Limb (tissue), 2 donors: ENCODE results near the gene ZBTB26.

Experiments used
- DNase-seq, 2 donors: peaks; one replicate each; pipeline ENCODE4 v3.0.0-alpha.2; 2016; ENCODE audit errors: extremely low spot score in 2 of 2

Gene ZBTB26, protein sequence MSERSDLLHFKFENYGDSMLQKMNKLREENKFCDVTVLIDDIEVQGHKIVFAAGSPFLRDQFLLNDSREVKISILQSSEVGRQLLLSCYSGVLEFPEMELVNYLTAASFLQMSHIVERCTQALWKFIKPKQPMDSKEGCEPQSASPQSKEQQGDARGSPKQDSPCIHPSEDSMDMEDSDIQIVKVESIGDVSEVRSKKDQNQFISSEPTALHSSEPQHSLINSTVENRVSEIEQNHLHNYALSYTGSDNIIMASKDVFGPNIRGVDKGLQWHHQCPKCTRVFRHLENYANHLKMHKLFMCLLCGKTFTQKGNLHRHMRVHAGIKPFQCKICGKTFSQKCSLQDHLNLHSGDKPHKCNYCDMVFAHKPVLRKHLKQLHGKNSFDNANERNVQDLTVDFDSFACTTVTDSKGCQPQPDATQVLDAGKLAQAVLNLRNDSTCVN

DNA sequence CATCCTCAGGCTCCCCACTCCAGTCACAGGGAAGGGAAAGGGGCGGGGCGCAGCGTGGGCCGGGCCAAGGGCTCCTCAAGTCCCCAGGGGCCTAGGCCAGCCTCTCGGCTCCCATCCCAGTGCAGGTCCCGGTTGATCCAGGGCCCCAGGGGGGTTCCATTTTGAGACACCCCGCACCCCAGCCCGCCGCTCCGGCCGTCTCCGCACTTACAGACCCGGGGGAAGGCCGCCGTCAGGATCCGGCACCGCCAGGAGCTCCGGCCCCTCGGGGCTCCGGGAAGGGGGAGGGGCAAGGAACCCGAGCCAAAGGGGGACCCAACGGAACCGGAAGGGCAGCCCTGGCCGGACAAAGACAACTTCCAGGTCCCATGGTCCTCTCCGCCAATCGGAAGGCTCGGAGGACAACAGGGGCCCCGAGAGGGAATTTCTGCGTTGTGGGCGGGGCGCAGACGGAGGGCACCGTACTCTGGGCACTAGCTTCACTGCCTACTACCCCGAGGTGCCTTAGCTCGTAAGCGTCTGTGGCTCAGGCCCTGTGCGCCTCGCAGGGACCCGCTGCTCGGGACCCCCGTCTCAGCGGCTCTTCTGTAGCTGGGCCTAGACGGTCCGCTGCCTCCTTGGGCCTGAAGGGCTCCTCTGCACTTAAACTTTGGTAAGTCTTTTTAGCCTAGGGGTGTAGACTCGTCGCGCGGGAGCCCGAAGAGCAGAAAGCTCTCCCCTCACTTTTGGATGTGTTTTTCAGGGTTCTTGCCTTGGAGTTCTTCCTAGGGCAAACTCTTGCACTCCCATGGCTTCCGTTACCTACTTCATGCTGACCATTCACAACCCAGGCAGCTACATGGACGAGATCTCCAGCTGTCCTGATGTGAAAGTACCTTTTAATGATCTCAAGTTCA, at the start of gene ZBTB26:
ZBTB26 (minus strand) TSS at position 287 of the 896 bp plus-strand sequence. CDS start 11,578 bp downstream, outside the sequence.
- peak; percentile 92 to 94 for DNase-seq

DNA sequence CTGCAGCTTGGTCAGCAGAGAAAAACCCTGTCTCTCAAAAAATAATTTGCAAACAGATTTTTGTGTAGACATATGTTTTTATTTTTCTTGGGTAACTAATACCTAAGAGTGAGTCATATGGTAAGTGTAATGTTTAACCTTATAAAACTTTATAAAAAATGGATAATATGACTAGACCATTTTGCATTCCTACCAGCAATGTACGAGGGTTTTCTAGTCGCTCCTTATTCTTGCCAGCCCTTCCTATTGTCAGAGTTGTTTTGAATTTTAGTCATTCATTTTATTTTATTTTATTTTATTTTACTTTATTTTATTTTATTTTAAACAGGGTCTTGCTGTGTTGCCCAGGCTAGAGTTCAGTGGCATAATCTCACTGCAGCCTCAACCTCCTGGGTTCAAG, 47.3 kb upstream of the ZBTB26 start:
- DNase-seq, result no peak

DNA sequence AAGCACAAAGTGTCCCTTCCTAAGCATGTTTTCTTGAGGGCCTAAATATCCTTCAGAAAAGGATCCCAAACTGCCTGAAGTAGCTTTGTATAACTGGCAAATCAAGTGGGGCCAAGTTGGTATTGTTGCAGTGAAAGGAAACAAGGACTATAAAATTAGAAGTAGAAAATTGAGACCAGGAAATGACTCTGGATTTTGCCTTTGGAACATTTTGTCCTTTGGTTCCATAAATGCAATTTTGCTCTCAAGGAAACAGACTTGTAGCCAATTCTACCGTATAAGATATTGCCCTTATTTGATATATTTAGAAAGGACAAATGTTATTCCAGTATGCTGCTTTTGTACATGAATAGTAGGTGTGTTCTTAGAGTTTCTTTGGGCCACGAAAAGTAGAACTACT, 43.9 kb upstream of the ZBTB26 start:
- no peak for DNase-seq

DNA sequence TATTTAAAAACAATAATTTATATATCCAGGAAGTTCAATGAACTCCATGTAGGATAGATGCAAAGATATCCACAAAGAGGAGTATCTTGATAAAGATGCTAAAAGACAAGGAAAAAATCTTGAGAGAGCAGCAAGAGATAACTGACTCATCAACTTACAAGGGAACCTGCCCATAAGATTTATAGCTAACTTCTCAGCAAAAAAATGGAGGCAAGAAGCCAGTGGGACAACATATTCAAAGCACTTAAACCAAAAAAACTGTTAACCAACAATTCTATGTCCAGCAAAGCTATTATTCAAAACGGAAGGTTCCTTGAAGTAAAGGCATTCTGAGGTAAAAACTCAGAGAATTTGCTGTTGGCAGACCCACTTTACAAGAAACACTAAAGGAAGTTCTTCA, 29.8 kb upstream of the ZBTB26 start:
- DNase-seq, result no peak

DNA sequence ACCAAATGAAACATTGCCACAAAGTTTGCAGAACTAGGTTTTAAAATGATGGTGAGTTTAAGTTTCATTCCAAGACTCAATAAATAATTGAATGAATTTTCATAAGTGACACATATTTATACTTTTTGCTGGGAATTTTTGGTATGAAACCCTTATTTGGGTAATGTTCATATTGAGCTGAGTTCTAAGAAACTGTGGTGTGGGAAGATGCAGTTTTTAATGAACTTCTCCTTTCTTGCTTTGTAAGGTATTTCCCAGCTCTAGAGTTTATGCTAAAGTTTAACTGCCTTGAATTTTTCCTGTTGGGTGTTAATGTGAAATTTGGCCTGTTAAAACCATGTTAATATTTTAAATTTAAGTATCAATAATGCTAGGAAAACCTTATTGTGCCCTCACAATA, 24.6 kb upstream of the ZBTB26 start:
- DNase-seq, result no peak

DNA sequence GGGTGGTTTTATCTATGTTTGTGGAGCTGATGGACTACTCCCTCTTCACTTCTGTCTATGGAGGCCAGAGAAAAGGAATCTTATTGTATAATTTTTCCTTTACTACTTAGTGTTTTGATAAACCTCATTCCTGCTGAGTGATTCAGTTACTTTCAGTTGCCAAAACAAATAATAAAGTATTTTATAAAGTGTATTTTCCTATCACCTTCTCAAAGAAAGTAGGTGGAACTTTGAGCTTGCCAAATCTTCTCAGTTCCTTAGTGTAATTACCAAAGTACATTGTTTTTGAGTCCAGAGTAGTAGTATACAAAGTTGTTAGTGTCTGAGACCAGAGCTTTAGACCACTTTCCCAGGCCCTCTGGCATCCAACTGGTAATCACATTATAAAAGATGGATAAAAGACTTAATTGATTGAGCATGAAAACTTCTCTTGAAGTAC, 23.0 kb upstream of the ZBTB26 start:
- DNase-seq, result no peak

DNA sequence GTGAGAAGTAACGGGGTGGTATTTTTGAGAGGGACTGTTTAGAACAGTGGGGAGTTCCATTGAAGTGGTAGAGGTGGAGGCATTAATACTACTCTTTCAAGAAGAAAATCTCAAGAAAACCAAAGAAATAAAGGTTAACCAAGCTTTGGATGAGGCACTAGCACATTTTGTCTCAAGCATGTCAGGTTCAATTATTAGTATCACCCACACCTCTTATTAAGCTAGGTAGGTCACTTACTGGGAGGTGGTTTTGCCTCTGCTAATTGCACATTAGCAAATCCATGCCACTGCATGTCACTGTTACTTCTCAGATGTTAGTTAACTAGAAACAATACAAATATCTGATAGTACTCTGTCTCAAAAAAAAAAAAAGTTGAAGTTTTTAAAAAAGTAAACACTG, 19.7 kb upstream of the ZBTB26 start:
- DNase-seq, result no peak

DNA sequence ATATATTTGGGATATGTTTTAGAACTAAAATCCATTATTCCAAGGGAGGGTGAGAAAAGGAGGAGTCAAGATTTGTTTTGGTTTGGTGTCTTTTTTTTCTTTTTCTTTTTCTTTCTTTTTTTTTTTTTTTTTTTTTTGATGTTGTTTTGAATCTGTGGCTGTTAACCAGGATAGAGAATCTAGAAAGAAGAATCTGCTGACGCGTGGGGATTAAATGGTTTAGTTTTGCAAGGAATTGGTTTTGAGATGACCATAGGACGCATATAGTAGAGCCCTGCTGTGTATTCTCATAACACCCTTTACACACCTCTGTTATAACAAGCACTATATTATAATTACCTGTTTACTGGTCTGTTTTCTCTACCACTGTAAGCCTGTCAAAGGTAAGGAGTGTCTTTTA, 19.0 kb upstream of the ZBTB26 start:
- DNase-seq, result no peak

DNA sequence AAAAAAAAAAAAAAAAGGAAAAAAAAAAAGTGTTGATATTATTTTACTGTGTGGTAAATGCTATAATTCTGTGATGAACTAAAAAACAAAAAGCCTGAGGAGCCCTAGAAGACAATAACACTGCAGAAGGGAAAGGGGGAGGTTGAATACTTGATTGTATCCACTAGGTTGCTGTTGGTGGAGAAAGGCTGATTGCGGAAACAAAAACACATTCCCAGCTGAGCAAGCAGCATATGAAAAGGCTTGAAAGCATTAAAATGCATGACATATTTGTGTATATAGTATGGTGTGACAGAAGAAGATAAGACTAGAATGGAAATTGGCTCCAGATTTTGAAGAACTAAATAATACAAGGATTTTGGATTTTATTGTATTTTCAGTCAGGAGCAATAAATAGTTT, 18.4 kb upstream of the ZBTB26 start:
- no peak for DNase-seq

DNA sequence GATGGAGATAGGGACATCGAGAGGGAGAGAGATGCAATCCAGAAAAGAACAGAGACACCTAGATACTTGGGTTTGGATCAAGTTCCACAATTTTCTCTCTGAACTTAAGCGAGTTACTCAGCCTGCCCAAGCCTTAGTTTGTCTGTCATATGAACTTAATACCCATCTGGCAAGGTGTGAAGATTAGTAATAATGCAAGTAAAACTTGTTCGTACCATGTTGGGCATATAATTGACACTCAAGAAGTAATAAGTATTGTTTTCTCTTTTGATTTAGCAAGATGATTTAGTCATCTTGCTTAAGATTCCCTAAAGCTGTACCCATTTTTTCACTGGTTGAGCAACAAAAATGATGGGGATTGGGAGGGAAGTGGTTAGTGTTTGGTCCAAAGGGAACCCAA, 17.0 kb upstream of the ZBTB26 start:
- no peak for DNase-seq

DNA sequence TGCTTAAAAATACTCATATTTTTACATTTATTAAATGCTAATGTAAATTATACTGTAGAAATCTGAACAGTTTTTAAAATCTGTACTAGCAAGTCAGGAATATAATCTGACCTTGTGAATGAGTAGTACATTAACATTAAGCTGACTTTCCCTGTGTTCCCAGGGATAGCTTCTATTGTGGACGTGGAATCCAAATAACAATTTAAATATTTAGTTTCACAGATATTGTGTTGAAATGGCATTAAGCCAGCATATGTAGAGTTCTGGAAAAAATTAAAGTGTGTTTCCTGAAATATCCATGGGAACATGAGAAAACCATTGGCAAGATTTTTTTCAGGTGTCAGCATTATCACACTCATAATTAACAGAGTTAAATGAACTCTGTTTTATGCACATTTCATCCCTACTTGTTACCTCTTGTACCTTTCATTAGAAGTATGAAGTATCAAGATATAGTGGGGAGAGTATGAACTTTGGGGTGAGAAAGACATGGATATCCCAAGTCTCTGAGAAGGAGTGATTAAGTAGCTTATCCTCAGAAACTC, 15.2 kb upstream of the ZBTB26 start:
- DNase-seq, result no peak

DNA sequence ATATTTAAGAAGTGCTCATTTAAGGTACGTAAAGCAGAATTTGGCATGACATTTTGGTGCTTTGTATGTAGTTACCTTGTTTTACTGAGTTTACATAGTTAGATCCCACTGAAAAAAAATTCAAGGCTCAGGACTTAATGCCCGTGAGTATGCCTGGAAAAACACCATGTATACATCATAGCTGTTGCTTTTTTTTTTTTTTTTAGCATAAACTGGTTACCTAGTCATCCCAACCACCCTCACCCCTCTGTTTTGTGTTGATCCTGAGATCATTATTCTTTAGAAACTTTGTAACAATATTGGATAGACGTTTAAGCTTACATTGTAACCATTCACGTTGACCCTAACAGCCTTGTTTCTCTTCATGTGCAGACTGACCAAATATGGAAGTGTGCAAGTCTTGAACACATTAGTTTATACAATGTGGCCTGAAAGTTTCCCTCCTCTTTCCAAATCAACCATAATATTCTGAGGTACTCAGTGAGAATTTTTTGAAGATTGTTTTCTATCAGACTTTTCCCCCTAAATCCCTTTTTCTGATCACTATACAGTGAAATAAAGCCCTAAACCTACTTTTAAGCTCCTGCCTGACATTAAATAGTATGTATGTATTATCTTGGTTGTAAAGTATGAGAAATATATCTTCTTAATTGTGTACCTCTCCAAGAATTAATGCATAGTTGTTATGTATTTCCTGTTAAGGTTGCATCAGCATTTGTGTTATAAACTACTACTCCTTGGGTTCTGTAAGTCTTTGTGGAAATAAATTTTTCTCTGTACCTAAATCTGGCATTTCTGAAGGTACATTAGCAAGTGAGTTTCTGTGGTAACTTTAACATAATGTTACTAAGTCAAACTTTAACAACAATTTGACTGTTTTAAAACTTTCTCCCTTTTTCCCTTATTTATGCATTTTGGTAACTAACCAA, 13.9 kb upstream of the ZBTB26 start:
- no peak for DNase-seq

DNA sequence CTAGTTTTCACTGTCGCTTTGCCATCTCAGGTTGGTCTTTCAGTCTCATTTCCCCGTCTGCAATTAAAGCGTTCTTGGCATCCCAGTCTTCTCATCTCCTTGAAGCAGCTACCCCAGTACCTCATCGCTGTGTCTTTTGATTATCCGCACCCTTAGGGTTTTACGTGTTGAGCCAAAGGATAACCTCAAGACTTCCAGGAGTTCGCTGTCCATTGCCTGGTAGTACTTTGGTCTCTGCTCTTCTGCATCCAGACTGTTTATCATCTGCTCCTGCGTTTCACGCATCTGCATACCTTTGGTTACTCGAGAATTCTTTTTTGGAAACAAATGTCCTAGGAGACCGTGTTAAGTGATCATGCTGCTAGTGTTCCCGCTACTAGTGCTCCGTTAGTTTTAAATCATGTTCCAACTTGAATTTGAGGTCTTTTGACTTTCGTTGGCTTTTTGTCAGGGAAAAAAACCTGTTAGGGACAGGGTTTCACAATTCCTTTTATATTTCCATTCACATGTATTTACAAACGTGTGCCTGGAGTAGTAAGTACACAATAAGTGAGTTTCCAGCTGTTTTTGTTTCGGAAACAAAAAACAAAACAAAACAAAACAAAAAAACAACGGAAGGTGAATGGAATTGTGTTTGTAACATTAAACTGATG, 10.4 kb upstream of the ZBTB26 start:
- DNase-seq, result no peak

DNA sequence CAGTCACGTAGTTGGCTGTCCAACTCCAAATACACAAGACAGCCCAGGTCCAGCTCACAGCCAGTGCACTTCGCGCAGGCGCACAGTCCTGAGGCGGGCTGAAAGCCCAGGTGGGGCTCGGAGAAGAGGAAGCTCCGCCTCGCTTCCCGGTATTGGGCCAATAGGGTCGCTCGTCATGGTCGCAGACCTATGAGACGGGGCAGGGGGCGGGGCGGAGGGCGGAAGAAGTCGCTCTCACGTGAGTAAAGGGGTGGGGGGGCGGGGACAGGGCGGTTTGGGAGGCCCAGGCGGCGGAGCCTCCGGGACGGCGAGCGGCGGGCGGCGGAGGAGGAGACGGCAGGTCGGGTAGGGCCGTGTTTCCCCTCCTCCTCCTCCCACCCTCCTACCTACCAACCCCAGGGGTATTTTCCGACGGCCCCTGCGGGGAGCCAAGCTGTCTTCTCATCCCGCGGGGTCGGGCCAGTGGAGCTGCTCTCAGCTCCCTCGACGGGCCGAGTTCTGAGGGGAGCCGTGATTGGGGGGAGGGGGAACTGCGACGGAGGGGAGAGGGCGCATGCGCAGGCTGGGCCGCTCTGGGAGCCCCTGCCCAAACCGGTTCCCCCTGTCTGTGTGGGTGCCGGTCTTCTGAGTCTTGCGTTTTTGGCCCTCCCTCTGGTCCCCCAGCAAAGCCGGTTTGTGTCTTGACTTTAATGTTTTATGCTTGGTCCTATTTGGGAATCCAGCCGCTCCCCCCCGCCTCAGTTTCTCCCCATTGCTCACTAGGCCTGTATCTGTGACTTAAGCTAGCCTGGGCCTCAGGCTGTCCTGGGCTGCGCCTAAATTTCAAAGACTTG, 9.7 kb upstream of the ZBTB26 start, which contains the start of gene RABGAP1:
RABGAP1 (plus strand) TSS at position 272 of the 833 bp plus-strand sequence. CDS start 16,040 bp downstream, outside the sequence.
- DNase-seq, result peak; percentile 98 to 99

DNA sequence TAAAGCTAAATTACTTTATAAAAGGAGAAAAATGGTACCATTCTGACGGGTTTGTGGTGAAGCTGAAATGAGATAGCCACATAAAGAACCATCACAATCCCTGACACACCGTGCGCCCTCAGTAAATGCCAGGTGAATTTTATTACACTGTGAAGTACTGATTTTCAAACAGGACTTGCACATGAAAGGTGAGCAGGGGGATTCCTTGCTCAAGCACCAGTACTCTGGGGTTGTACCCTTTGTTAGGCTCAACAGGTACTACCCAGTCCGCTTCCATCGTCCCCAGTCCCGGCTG, 9.1 kb upstream of the ZBTB26 start:
- DNase-seq, result no peak

DNA sequence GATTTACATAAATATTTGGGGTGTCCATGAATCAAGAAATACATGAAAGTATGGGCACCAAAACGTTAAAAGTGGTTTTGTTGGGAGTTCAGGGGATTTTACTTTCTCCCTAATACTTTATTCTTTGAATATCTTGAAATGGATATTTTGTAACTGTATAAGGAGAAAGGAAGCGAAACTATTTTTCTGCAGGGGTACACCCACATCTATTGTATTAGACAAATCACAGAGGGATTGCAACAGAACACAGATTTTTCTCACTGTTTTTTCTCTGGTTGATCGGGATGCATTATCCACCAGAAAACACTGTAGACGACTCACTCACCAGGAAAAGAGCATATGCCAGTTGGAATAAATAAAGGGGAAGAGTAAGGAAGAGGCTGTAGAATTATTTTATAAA, 8.3 kb upstream of the ZBTB26 start:
- DNase-seq, result no peak

DNA sequence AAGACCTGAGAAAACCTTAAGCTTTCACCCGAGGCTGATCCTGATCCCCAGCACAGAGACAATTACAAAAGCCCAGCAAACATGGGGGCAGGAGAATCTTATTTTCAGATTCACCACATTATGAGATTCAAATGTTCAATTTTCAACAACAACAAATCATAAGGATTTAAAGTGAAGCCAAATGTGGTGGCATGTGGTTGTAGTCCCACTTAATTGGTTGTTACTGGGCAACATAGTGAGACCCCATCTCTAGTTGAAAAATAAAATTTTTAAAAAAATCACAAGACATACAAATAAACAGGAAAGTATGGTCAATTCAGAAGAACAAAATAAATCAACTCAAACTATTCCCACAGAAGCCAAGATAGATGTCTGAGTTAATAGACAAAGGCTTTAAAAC, 5.6 kb upstream of the ZBTB26 start:
- no peak for DNase-seq

DNA sequence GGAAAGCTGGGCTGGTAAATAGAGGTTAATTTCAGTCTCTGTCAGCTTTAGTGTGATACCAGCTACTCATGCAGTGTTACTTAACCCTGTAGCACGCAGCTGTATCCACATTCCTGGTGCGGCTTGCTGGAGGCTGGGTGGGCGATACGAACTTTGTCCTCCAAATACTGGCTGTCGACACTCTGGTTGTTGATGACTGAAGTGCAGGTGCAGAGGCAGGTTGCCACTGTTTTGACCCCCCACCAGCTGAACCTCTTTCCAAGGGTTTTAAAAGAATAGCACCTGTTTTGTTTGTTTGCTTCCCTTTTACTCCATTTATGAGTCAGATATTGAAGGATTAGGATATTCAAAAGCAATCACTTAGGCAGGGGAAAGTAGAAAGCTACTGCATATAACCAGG, 5.2 kb upstream of the ZBTB26 start:
- DNase-seq, result no peak

DNA sequence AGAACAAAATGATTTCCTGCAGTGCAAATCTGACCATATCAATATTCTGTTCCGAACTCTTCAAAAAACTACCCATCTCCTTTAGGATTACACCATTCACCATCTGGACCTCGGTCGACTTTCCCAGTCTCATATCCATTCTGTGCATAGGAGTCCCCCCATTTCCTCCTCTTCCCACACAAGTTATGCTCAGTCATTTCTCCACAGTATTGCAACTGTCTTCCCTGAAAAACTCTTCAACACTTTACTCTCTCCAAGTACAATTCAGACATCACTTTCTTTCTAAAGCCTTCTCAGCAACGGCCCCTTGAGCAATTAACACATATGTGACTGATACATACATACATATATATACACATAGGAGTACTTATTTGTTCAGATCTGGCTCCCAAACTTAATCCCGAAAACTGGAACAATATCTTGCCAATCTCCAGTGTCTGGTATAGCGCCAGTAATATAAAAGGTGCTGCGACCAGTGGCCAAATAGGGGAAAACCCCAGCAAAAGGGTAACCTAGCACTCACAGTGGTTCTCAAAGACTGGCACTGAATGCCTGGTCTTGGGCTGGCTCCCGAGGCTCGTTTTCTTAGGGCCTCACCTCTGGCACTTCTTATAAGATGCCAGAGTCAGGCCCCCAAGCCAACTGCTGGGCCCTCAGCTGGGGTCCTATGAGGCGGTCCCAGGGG, 629 bp downstream of the ZBTB26 start:
- no peak for DNase-seq
